AG04450 (cell line): Measurements from ENCODE around the gene TNNI2. TPM values are rescaled to one million over a fixed set of nuclear protein-coding genes. Genes with fewer than 3 reads are reported as not detected.
"Not testable (repeated sequence)": the region's sequence is repeated elsewhere in the genome, so short reads cannot be mapped to it uniquely, and the experiment has no call there.

Experiments
- CTCF ChIA-PET: fragments of 300-600, 350-600 bp; formaldehyde crosslinking; extraction: SDS; loops from one replicate; lab custom pipeline; 2022; ENCODE audit warnings: antibody characterized with exemption, inconsistent platforms; lab: Charles Lee
- POLR2A ChIA-PET: fragments of 350-600 bp; formaldehyde crosslinking; extraction: SDS; loops from one replicate; lab custom pipeline; 2021; ENCODE audit warnings: antibody characterized with exemption, inconsistent platforms; lab: Yijun Ruan, JAX
- DNase-seq: peaks from one replicate; pipeline ENCODE4 v3.0.0-alpha.2; 2011; ENCODE audit warnings: low read depth, low spot score
- H3K27ac ChIP-seq: one replicate; pipeline ENCODE4 v1.5.1; 2012; ENCODE audit warnings: low read depth, low read length, control low read depth
- H3K27me3 ChIP-seq: one replicate; pipeline ENCODE4 v1.6.0; 2012; ENCODE audit warnings: low read length; ENCODE audit not compliant: control insufficient read depth, insufficient read depth
- H3K4me3 ChIP-seq: 2 replicates; pipeline ENCODE4 v1.5.1; 2011; ENCODE audit warnings: mild to moderate bottlenecking, low read depth, low read length, control low read depth
- H3K9me3 ChIP-seq: 2 replicates; pipeline ENCODE4 v1.5.1; 2012; ENCODE audit warnings: low read length; ENCODE audit not compliant: control insufficient read depth, insufficient read depth
- CTCF ChIP-seq: IDR thresholded peaks from 2 replicates; pipeline ENCODE4 v1.5.1; 2011; ENCODE audit warnings: low read depth, low read length, control low read depth, inconsistent platforms
- polyA plus RNA-seq: library from polyadenylated mRNA; depleted of rRNA; stranded (reverse); fragments of >200 nt; gene quantifications from 2 replicates; pipeline ENCODE4 v1.2.3, GENCODE V29; 2011

Gene TNNI2
- polyA plus RNA-seq, 1 experiment, result not detected

- no peak overlapping the region for H3K4me3 ChIP-seq
- H3K27ac ChIP-seq, result no peak overlapping the region
- H3K27me3 ChIP-seq, result peaks cover 14% of the 10 kb centered on the region
- H3K9me3 ChIP-seq, result no peaks in the 10 kb centered on the region
- ChIA-PET POLR2A (no interaction called here), CTCF (interaction anchor here (0.8 to 3.3 kb wide), 6 partner anchors 10 to 272 kb away, joined by 3 to 47 read pairs (median 6); no protein-coding TSS in a partner anchor)
- no peak for DNase-seq
- TF ChIP-seq CTCF, result no peak
Observed at GRCh38 chr11:1883346-1884302, 44.8 kb downstream of the TNNI2 start.

DNA sequence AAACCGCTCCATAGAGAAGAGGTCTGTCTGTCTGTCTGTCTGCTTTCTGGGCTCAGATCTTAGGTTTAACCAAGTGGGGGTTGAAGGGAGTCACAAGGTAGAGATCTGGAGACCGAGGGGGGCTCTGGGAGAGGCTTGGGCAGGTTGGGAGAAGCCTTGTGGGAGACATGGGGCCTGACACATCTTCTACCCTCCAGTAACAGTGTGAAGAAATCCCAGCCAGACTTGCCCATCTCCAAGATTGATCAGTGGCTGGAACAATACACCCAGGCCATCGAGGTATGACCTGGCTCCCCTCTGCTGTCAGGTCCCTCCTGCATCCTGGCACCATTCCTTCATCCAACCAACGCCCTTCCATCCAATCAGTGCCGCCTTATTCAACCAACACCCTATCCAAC is 45.5 kb downstream of the TNNI2 start:
- Histone ChIP-seq H3K27ac (no peak overlapping the region), H3K4me3 (no peak overlapping the region), H3K27me3 (peaks cover 18% of the 10 kb centered on the region), H3K9me3 (no peaks in the 10 kb centered on the region)
- no peak for DNase-seq
- CTCF ChIA-PET, result interaction anchor here (0.8 to 3.3 kb wide), 4 partner anchors 114 to 272 kb away, joined by 3 to 47 read pairs (median 14); no protein-coding TSS in a partner anchor
- POLR2A ChIA-PET, result no interaction called here
- no peak for TF ChIP-seq CTCF

- H3K9me3 ChIP-seq, DNase-seq, POLR2A ChIA-PET, CTCF ChIA-PET, H3K4me3 ChIP-seq, H3K27ac ChIP-seq: not testable (repeated sequence)
- H3K27me3 ChIP-seq, result peaks cover 21% of the 10 kb centered on the region
Observed at GRCh38 chr11:1886551-1886950, 47.8 kb downstream of the TNNI2 start.

DNA sequence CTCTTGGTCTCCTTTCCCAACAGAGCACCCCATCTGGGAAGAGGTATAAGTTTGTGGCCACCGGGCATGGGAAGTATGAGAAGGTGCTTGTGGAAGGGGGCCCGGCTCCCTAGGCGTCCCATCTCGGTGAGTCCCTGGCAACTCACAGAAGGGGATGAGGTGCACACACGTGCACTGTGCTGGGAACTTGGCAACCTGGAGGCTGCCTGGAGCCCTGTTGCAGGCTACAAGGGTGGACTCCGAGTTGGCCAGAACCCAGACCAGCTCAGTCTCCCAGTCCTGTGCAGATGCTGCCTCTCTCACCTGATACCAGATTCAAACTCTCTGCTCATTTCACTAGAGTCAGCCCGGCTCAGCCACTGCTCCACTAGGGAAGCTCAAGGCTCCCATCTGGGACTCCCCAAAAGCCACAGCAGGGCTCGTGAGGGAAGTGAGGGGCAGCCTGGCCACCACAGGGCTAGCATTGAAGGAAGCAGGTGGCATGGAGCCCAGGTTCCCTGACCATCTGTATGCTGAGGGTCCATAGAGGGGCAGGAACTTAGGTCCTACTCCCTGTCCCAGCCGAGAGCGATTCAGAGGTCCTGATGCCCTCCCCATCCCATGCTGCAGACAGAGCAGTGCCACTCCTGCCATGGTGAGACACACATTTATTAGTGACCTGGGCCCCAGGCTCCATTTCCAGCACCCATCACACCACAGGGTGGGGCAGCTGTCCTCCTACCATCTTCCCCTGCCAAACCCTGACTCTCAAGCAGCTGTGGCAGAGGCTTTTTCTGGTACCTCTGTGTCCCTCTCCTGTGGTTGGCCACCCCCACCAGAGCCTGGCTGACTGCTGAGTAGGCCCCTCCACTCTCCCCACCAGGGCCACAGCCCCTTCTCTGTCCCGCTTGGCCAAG is 48.9 kb downstream of the TNNI2 start:
- no peak overlapping the region for H3K27ac ChIP-seq
- peaks cover 24% of the 10 kb centered on the region for H3K27me3 ChIP-seq
- H3K9me3 ChIP-seq, result no peaks in the 10 kb centered on the region
- ChIA-PET CTCF (no interaction called here), POLR2A (no interaction called here)
- no peak for TF ChIP-seq CTCF
- H3K4me3 ChIP-seq, result no peak overlapping the region
- no peak for DNase-seq

GRCh38 chr11:1888347-1888753 is 49.6 kb downstream of the TNNI2 start:
- Histone ChIP-seq H3K27ac (no peak overlapping the region), H3K4me3 (no peak overlapping the region), H3K9me3 (no peaks in the 10 kb centered on the region), H3K27me3 (peaks cover 20% of the 10 kb centered on the region)
- DNase-seq, result no peak
- ChIA-PET CTCF (no interaction called here), POLR2A (no interaction called here)
- TF ChIP-seq CTCF, result no peak
